Measurements from ENCODE around the gene PGAP6. TPM values are rescaled to one million over a fixed set of nuclear protein-coding genes. Genes with fewer than 3 reads are reported as not detected.

The PGAP6 gene
- total and polyA plus RNA-seq, 2 of the 13 experiments (the other 11 are each of a cell fraction or from before 2014, with no cell fraction given) = 52.7 to 136 TPM

- TF ChIP-seq ARID5B (CRISPR knock-in tag; IDR thresholded peaks at IDR 0.05) = peak; percentile 93
- no peak for TF ChIP-seq NBN (conservative IDR thresholded peaks at IDR 0.05)
- TF ChIP-seq RFXAP (CRISPR knock-in tag; IDR thresholded peaks at IDR 0.05; ENCODE audit: borderline replicate concordance) = no peak; the same call in 1 of the 2 replicates
- TF ChIP-seq TBX2 (CRISPR knock-in tag; IDR thresholded peaks at IDR 0.05; ENCODE audit: borderline replicate concordance) = peak; percentile 71; the same call in 1 of the 2 replicates
- TF ChIP-seq ZMAT5 (CRISPR knock-in tag; IDR thresholded peaks at IDR 0.05; ENCODE audit: borderline replicate concordance, low read depth) = no peak
- TF ChIP-seq CHD2 (IDR thresholded peaks at IDR 0.05; ENCODE audit: low read depth, low read length) = no peak
- TF ChIP-seq ZNF232 (CRISPR knock-in tag; IDR thresholded peaks at IDR 0.05; ENCODE audit: borderline replicate concordance) = peak; percentile 36; the same call in 1 of the 2 replicates
- no peak for TF ChIP-seq KLF15 (CRISPR knock-in tag; IDR thresholded peaks at IDR 0.05; ENCODE audit: borderline replicate concordance)
- TF ChIP-seq ZNF780A (CRISPR knock-in tag; IDR thresholded peaks at IDR 0.05) = no peak
- TF ChIP-seq TEAD2 (CRISPR knock-in tag; IDR thresholded peaks at IDR 0.05) = no peak
- TF ChIP-seq HOXA7 (CRISPR knock-in tag; IDR thresholded peaks at IDR 0.05) = no peak
- TF ChIP-seq KLF11 (CRISPR knock-in tag; IDR thresholded peaks at IDR 0.05) = no peak; the same call in 1 of the 2 replicates
- TF ChIP-seq ZNF652 (CRISPR knock-in tag; IDR thresholded peaks at IDR 0.05; ENCODE audit: borderline replicate concordance, low read depth) = no peak
- TF ChIP-seq ZNF740 (CRISPR knock-in tag; IDR thresholded peaks at IDR 0.05) = no peak; the same call in 1 of the 2 replicates
- TF ChIP-seq ZNF143 (CRISPR knock-in tag; IDR thresholded peaks at IDR 0.05) = no peak
- peak; percentile 59 for TF ChIP-seq TAF1 (CRISPR knock-in tag; IDR thresholded peaks at IDR 0.05)
- peak; percentile 55; the same call in 1 of the 2 replicates for TF ChIP-seq SP4 (CRISPR knock-in tag; IDR thresholded peaks at IDR 0.05)
- TF ChIP-seq E2F2 (CRISPR knock-in tag; IDR thresholded peaks at IDR 0.05; ENCODE audit: borderline replicate concordance) = no peak
- no peak for TF ChIP-seq ZNF501 (CRISPR knock-in tag; IDR thresholded peaks at IDR 0.05)
- no peak for TF ChIP-seq FOSL1 (CRISPR knock-in tag; IDR thresholded peaks at IDR 0.05; ENCODE audit: borderline replicate concordance)
- peak; percentile 73; the same call in 1 of the 2 replicates for TF ChIP-seq HIVEP1 (CRISPR knock-in tag; IDR thresholded peaks at IDR 0.05)
- TF ChIP-seq MIXL1 (CRISPR knock-in tag; IDR thresholded peaks at IDR 0.05) = peak; percentile 60; the same call in 1 of the 2 replicates
- TF ChIP-seq CHCHD3 (CRISPR knock-in tag; IDR thresholded peaks at IDR 0.05) = no peak
- TF ChIP-seq HMG20B (CRISPR knock-in tag; conservative IDR thresholded peaks at IDR 0.05) = peak; percentile 97
- TF ChIP-seq ZNF333 (CRISPR knock-in tag; IDR thresholded peaks at IDR 0.05; ENCODE audit: borderline replicate concordance) = no peak
These were observed 24.0 kb upstream of the PGAP6 start (continued) for GRCh38 chr16:405548-406506.
